H1 (cell line): ENCODE data around the gene TSPAN4. TPM values are rescaled to one million over a fixed set of nuclear protein-coding genes. Genes with fewer than 3 reads are reported as not detected.

Source experiments
- CTCF ChIA-PET: fragments of 300-600 bp; sonication (Branson Sonifier 250); formaldehyde crosslinking; loops from one replicate; lab custom pipeline; 2021; ENCODE audit not compliant: partially characterized antibody; lab: Charles Lee
- POLR2A ChIA-PET: fragments of 300-600 bp; sonication (Branson Sonifier 250); formaldehyde crosslinking; loops from one replicate; lab custom pipeline; 2021; ENCODE audit warnings: inconsistent platforms; ENCODE audit not compliant: partially characterized antibody; lab: Charles Lee
- DNase-seq, 2 experiments: peaks; one replicate each; pipeline versions ENCODE4 v3.0.0 to v3.0.0-alpha.2; 2010 to 2022; ENCODE audit warnings: low spot score in 2 of 2, low read depth in 1 of 2, mixed read lengths in 1 of 2
- FAIRE-seq: peaks from 2 replicates; lab custom pipeline; 2011; peaks lifted over from hg19 to GRCh38; lab: Jason Lieb, UNC
- H2AFZ ChIP-seq: 2 replicates; pipeline ENCODE4 v1.8.1; 2012; ENCODE audit warnings: low read length, inconsistent platforms
- H2AK5ac ChIP-seq: 2 replicates; pipeline ENCODE4 v1.6.1; 2013; ENCODE audit warnings: low read depth, low read length
- H2BK120ac ChIP-seq: replicated peaks from 2 replicates; pipeline ENCODE3; 2013; ENCODE audit warnings: low read depth, low read length, inconsistent platforms
- H2BK12ac ChIP-seq: 2 replicates; pipeline ENCODE4 v1.6.1; 2013; ENCODE audit warnings: low read depth, low read length
- H2BK15ac ChIP-seq: 2 replicates; pipeline ENCODE4 v1.6.1; 2013; ENCODE audit warnings: low read length
- H2BK20ac ChIP-seq: 2 replicates; pipeline ENCODE4 v1.6.1; 2013; ENCODE audit warnings: low read length
- H2BK5ac ChIP-seq: 2 replicates; pipeline ENCODE4 v1.6.1; 2013; ENCODE audit warnings: low read depth, low read length
- H3K14ac ChIP-seq: 2 replicates; pipeline ENCODE4 v1.6.1; 2013; ENCODE audit warnings: inconsistent platforms; ENCODE audit not compliant: insufficient read length
- H3K18ac ChIP-seq: 2 replicates; pipeline ENCODE4 v1.6.1; 2013; ENCODE audit warnings: low read length; ENCODE audit errors: extremely low read depth
- H3K23ac ChIP-seq: 2 replicates; pipeline ENCODE4 v1.6.1; 2013; ENCODE audit warnings: inconsistent platforms; ENCODE audit not compliant: insufficient read length
- H3K23me2 ChIP-seq: 2 replicates; pipeline ENCODE4 v1.6.1; 2013; ENCODE audit warnings: low read depth, low read length
- H3K27ac ChIP-seq: 2 replicates; pipeline ENCODE4 v1.6.1; 2011; ENCODE audit warnings: low read depth, low read length, inconsistent platforms
- H3K27me3 ChIP-seq, 4 experiments: replicated peaks in 1 of 4; 1 replicate in 1 of 4; 2 replicates in 3 of 4; pipeline versions ENCODE4 v1.6.1 to v1.8.1; 2011 to 2013; ENCODE audit warnings: low read length in 3 of 4, mild to moderate bottlenecking in 3 of 4, inconsistent platforms in 2 of 4, mixed read lengths in 2 of 4, moderate library complexity in 1 of 4; ENCODE audit not compliant: control insufficient read depth in 3 of 4, insufficient read depth in 3 of 4; ENCODE audit errors: extremely low read depth in 1 of 4
- H3K36me3 ChIP-seq, 4 experiments: 2 replicates each; pipeline versions ENCODE4 v1.6.1 to v1.8.1; 2011 to 2013; ENCODE audit warnings: mild to moderate bottlenecking in 4 of 4, low read length in 3 of 4, moderate library complexity in 2 of 4, control low read depth in 1 of 4, inconsistent platforms in 1 of 4; ENCODE audit not compliant: insufficient read depth in 4 of 4, control insufficient read depth in 2 of 4
- H3K4ac ChIP-seq: replicated peaks from 2 replicates; pipeline ENCODE3; 2013; ENCODE audit warnings: low read length, low read depth, mixed read lengths, inconsistent platforms; ENCODE audit not compliant: insufficient read length
- H3K4me1 ChIP-seq, 4 experiments: replicated peaks in 1 of 4; 1 replicate in 1 of 4; 2 replicates in 3 of 4; pipeline versions ENCODE4 v1.6.1 to v1.8.1; 2011 to 2013; ENCODE audit warnings: low read length in 3 of 4, inconsistent platforms in 2 of 4, mixed read lengths in 1 of 4; ENCODE audit not compliant: insufficient read depth in 4 of 4, control insufficient read depth in 3 of 4
- H3K4me2 ChIP-seq, 2 experiments: 2 replicates each; pipeline versions ENCODE4 v1.6.1 to v1.8.1; 2011 to 2013; ENCODE audit warnings: low read depth in 2 of 2, low read length in 2 of 2, control low read depth in 1 of 2, inconsistent platforms in 1 of 2, mild to moderate bottlenecking in 1 of 2; ENCODE audit not compliant: insufficient read depth in 1 of 2
- H3K4me3 ChIP-seq, 4 experiments: fragments of 200-600, 300-600 bp in 1 of 4; sonication (generic), shearing (Covaris generic), sonication (Bioruptor Twin) in 1 of 4; 2 replicates each; pipeline versions ENCODE4 v1.5.1 to v1.8.1; 2011 to 2016; ENCODE audit warnings: low read length in 4 of 4, low read depth in 3 of 4, control low read depth in 2 of 4, inconsistent platforms in 2 of 4, mild to moderate bottlenecking in 2 of 4, mixed read lengths in 1 of 4, moderate library complexity in 1 of 4; ENCODE audit not compliant: insufficient read depth in 2 of 4; ENCODE audit errors: extremely low read depth in 1 of 4
- H3K56ac ChIP-seq: replicated peaks from 2 replicates; pipeline ENCODE3; 2013; ENCODE audit warnings: low read depth, mild to moderate bottlenecking, mixed read lengths, low read length, inconsistent platforms; ENCODE audit not compliant: insufficient read length
- H3K79me1 ChIP-seq: 2 replicates; pipeline ENCODE4 v1.6.1; 2013; ENCODE audit warnings: low read depth, low read length, control low read depth
- H3K79me2 ChIP-seq, 2 experiments: 2 replicates each; pipeline versions ENCODE4 v1.6.1 to v1.8.1; 2012 to 2013; ENCODE audit warnings: low read length in 2 of 2, mild to moderate bottlenecking in 2 of 2, inconsistent platforms in 1 of 2; ENCODE audit not compliant: insufficient read depth in 2 of 2, control insufficient read depth in 1 of 2
- H3K9ac ChIP-seq, 4 experiments: replicated peaks in 1 of 4; 1 replicate in 1 of 4; 2 replicates in 3 of 4; pipeline versions ENCODE4 v1.6.1 to v1.8.1; 2011 to 2013; ENCODE audit warnings: low read depth in 3 of 4, low read length in 3 of 4, control low read depth in 2 of 4, mild to moderate bottlenecking in 2 of 4, moderate library complexity in 2 of 4, inconsistent platforms in 1 of 4; ENCODE audit errors: extremely low read depth in 1 of 4
- H3K9me3 ChIP-seq, 2 experiments: 2 replicates each; pipeline versions ENCODE4 v1.6.1 to v1.8.1; 2012 to 2013; ENCODE audit warnings: mild to moderate bottlenecking in 2 of 2, moderate library complexity in 2 of 2, control low read depth in 1 of 2, inconsistent platforms in 1 of 2, low read depth in 1 of 2, low read length in 1 of 2, mixed read lengths in 1 of 2; ENCODE audit not compliant: insufficient read depth in 2 of 2
- H4K20me1 ChIP-seq, 2 experiments: replicated peaks in 1 of 2; 2 replicates each; pipeline versions ENCODE3 to v1.8.1; 2011 to 2013; ENCODE audit warnings: inconsistent platforms in 2 of 2, low read length in 2 of 2, mild to moderate bottlenecking in 1 of 2; ENCODE audit not compliant: insufficient read depth in 2 of 2, control insufficient read depth in 1 of 2
- H4K5ac ChIP-seq: 2 replicates; pipeline ENCODE4 v1.6.1; 2013; ENCODE audit warnings: low read length, low read depth, mixed read lengths, inconsistent platforms; ENCODE audit not compliant: insufficient read length
- H4K8ac ChIP-seq: 2 replicates; pipeline ENCODE4 v1.8.0; 2013; ENCODE audit warnings: mild to moderate bottlenecking, moderate library complexity, low read length, inconsistent platforms; ENCODE audit not compliant: insufficient read depth; ENCODE audit errors: extremely low read depth
- H4K91ac ChIP-seq: replicated peaks from 2 replicates; pipeline ENCODE3; 2013; ENCODE audit warnings: low read length, mixed read lengths, inconsistent platforms; ENCODE audit not compliant: insufficient read length
- BRCA1 ChIP-seq: IDR thresholded peaks from 2 replicates; pipeline ENCODE4 v1.6.1; 2012; ENCODE audit warnings: low read depth, low read length, improper control_type of control experiment
- EZH2 ChIP-seq: fragments of 200-600 bp; sonication (generic); IDR thresholded peaks from 2 replicates; pipeline ENCODE4 v1.7.1; 2012; ENCODE audit warnings: low read depth, mild to moderate bottlenecking, moderate library complexity, low read length, inconsistent platforms; ENCODE audit not compliant: severe bottlenecking
- GTF2F1 ChIP-seq: IDR thresholded peaks from 2 replicates; pipeline ENCODE4 v1.6.1; 2012; ENCODE audit warnings: low read depth, low read length, improper control_type of control experiment, borderline replicate concordance
- MAX ChIP-seq: IDR thresholded peaks from 2 replicates; pipeline ENCODE4 v1.6.1; 2012; ENCODE audit warnings: inconsistent platforms
- PHF8 ChIP-seq: fragments of 200-600 bp; sonication (generic); conservative IDR thresholded peaks from 2 replicates; pipeline ENCODE4 v1.7.1; 2012; ENCODE audit warnings: low read depth, mild to moderate bottlenecking, inconsistent platforms, low read length, moderate library complexity
- SAP30 ChIP-seq: fragments of 300-600 bp; sonication (generic); IDR thresholded peaks from 2 replicates; pipeline ENCODE4 v1.7.1; 2012; ENCODE audit warnings: low read length, moderate library complexity, mild to moderate bottlenecking, inconsistent platforms; ENCODE audit not compliant: insufficient read depth, insufficient replicate concordance
- SIN3A ChIP-seq, 2 experiments: IDR thresholded peaks in 1 of 2; conservative IDR thresholded peaks in 1 of 2; 2 replicates each; pipeline ENCODE4 v1.6.1; 2011 to 2012; ENCODE audit warnings: low read length in 2 of 2, improper control_type of control experiment in 1 of 2, low read depth in 1 of 2, mild to moderate bottlenecking in 1 of 2
- SIX5 ChIP-seq: IDR thresholded peaks from 2 replicates; pipeline ENCODE4 v1.6.1; 2011; ENCODE audit warnings: mild to moderate bottlenecking, low read depth, low read length
- SP4 ChIP-seq: IDR thresholded peaks from 2 replicates; pipeline ENCODE4 v1.6.1; 2012; ENCODE audit warnings: low read length, inconsistent platforms
- TAF1 ChIP-seq: IDR thresholded peaks from 2 replicates; pipeline ENCODE4 v1.6.1; 2011; ENCODE audit warnings: mild to moderate bottlenecking, low read depth, low read length
- TCF12 ChIP-seq: IDR thresholded peaks from 2 replicates; pipeline ENCODE4 v1.6.1; 2011; ENCODE audit warnings: low read depth, mild to moderate bottlenecking, low read length
- ZNF274 ChIP-seq: IDR thresholded peaks from 2 replicates; pipeline ENCODE4 v1.7.0; 2012; ENCODE audit warnings: low read length, borderline replicate concordance; ENCODE audit errors: extremely low read depth
- WGBS, 2 experiments: shearing (Covaris generic) in 1 of 2; methylation state at CpG; one replicate each; pipeline versions ENCODE4 v1.1.6 to v1.1.7; 2013 to 2015; ENCODE audit warnings: low lambda C conversion rate in 2 of 2, mixed read lengths in 2 of 2, inconsistent platforms in 1 of 2, low coverage in 1 of 2, missing lambda C conversion rate in 1 of 2; ENCODE audit not compliant: insufficient replicate concordance in 2 of 2, insufficient coverage in 1 of 2, insufficient read length in 1 of 2; ENCODE audit errors: extremely low coverage in 1 of 2, missing lambda C conversion rate in 1 of 2; 5-methylcytosine and 5-hydroxymethylcytosine counted together
- polyA plus RNA-seq, 7 experiments: library from polyadenylated mRNA; depleted of rRNA in 3 of 7; stranded (reverse) in 5 of 7; unstranded in 2 of 7; fragments of >200 nt in 5 of 7; fragments of 200-250 nt in 2 of 7; gene quantifications; 1 replicate in 5 of 7; 2 replicates in 1 of 7; 4 replicates in 1 of 7; pipeline versions ENCODE4 v1.2.1 to v1.2.3, GENCODE V29; 2011 to 2013; ENCODE audit warnings: missing spikeins in 2 of 7, mixed read lengths in 2 of 7
- total RNA-seq: library from RNA; stranded (reverse); fragmentation: NEBNext Ultra II Directional; extraction: Animal tissue kit (Norgen Biotek cat#: 25700); gene quantifications from 2 replicates; pipeline ENCODE4 v1.2.1, GENCODE V29; 2021
- TF ChIP-seq, protein P1 (sequence below): IDR thresholded peaks from 2 replicates; pipeline ENCODE4 v1.6.1; 2012; ENCODE audit warnings: inconsistent platforms

TSPAN4 gene
- total and polyA plus RNA-seq, 2 of the 8 experiments (the other 6 are each of a cell fraction or from before 2014, with no cell fraction given), result 74.1 to 145 TPM

DNA sequence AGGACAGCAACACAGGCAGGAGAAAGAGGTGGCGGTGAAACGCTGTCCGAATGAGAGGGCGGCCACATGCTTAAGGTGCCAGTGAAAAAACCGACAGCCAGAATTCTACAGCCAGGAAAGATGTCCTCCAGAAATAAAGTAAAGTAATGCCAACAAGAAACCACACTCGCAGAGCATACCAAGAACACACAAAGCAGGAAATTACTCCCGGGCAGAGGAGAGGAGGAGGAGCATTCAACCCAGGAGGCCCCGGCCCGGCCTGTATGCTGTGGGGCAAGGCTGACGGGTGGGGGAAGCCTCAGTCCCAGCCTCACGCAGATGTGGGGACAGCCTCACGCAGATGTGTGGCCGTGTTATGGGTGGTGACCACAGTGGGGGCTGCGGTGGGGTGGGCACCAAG lies 39.9 kb downstream of the TSPAN4 start:
- ChIA-PET CTCF (interaction anchor here (1.0 kb wide), 1 partner anchor 10 kb away, joined by 3 read pairs; no protein-coding TSS in a partner anchor), POLR2A (no interaction called here)
- Histone ChIP-seq H3K4me3 (no peak overlapping the region), H3K27ac (no peak overlapping the region), H3K36me3 (peaks cover 2 to 20% (median 6%) of the 10 kb centered on the region in 4 experiments; a peak in 5 of 8 replicates), H3K56ac (no peak overlapping the region), H3K23ac (no peak overlapping the region), H3K79me2 (no peaks in the 10 kb centered on the region), H3K79me1 (no peaks in the 10 kb centered on the region), H4K8ac (0 out of 2 replicates have a peak overlapping the region, but pooled peaks have one; percentile 14), H2BK15ac (no peak overlapping the region), H3K14ac (no peak overlapping the region), H3K9me3 (no peaks in the 10 kb centered on the region), H2AFZ (no peak overlapping the region), H4K20me1 (peaks cover 5 to 16% of the 10 kb centered on the region in 2 experiments), H2AK5ac (no peak overlapping the region), H2BK120ac (no peak overlapping the region), H3K18ac (no peak overlapping the region), H3K4me2 (no peak overlapping the region), H4K5ac (no peak overlapping the region), H3K9ac (no peak overlapping the region), H2BK12ac (no peak overlapping the region), H2BK20ac (no peak overlapping the region), H3K23me2 (no peaks in the 10 kb centered on the region), H4K91ac (no peak overlapping the region), H3K4ac (no peak overlapping the region), H2BK5ac (no peak overlapping the region), H3K27me3 (no peaks in the 10 kb centered on the region), H3K4me1 (no peaks in the 10 kb centered on the region; a peak in 1 of 7 replicates)
- DNase-seq (no peak), FAIRE-seq (no peak)
- 96% methylated on average over 13 of the region's 14 CpGs; no CpG with 5 or more reads in 1 of the 2 experiments for WGBS, 2 experiments
- TF ChIP-seq ZNF274, result no peak
- no peak for TF ChIP-seq TCF12
- no peak for TF ChIP-seq SAP30
- TF ChIP-seq TAF1, result no peak
- TF ChIP-seq SIX5, result no peak
- no peak for TF ChIP-seq MAX
- TF ChIP-seq GTF2F1, result no peak
- no peak for TF ChIP-seq SP4
- TF ChIP-seq, protein P1, sequence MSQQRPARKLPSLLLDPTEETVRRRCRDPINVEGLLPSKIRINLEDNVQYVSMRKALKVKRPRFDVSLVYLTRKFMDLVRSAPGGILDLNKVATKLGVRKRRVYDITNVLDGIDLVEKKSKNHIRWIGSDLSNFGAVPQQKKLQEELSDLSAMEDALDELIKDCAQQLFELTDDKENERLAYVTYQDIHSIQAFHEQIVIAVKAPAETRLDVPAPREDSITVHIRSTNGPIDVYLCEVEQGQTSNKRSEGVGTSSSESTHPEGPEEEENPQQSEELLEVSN, result no peak
- TF ChIP-seq SIN3A (conservative IDR thresholded peaks at IDR 0.05 in 1 of 2, IDR thresholded peaks at IDR 0.05 in 1 of 2; ENCODE audit: low read depth in 1 of 2, low read length in 2 of 2), result no peak
- no peak for TF ChIP-seq BRCA1
- TF ChIP-seq EZH2, result no peak
- TF ChIP-seq PHF8, result no peak
